HCEC 1CT (cell line): ENCODE results near the gene ANKRD55.
A peak's percentile ranks its signal among the peaks of the same experiment; 100 is the strongest.
"Not testable (repeated sequence)": the region's sequence is repeated elsewhere in the genome, so short reads cannot be mapped to it uniquely, and the experiment has no call there.

Source experiments
- DNase-seq: peaks from one replicate; pipeline ENCODE4 v3.0.0-alpha.2; 2017

ANKRD55 gene

GRCh38 chr5:56100439-56101176, 132.5 kb downstream of the ANKRD55 start:
- DNase-seq: no peak

DNA sequence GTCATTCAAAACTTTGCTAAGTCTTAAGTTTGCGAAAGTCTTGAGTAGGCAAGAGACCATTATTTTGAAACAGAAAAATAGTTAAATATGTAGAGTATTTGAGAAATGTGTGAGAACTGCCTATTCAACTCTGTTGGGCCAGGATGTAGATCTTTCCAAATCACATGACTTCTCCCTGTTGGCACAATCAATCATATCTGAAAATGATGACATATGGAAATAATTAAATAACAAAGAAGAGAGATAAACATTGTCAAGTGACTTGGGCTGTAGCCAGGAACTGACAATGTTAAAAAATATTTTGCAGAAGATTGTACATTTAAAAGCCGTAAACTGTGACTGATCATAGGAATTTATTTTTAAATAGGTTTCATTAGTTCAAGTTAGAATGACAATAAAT, 133.8 kb downstream of the ANKRD55 start:
- peak; percentile 73 for DNase-seq

GRCh38 chr5:56097055-56097454, 136.1 kb downstream of the ANKRD55 start:
- no peak for DNase-seq

DNA sequence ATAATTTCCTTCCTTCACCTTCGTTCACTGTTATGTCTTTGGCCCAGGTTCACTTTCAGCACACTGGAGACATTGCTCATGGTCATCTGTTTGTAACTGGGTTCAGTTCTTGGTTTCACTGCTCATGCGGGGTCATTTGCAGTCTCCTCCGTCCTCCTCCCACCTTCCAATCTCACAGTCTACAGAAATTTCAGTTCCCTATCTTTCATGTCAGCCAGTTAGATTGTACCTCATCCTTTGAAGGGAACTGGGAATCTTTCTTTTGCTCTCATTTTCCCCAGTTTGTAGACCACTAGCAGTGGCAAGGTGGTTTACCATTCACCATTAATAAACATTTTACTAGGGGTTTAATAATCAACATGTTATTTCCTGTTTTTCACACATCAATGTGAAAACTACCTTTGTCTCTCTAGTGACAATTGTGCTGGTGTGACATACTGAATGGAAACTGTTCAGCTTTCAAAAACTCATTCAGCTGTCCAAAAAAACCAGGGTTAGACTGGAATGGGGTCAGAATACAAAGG, 137.5 kb downstream of the ANKRD55 start:
- DNase-seq: no peak

DNA sequence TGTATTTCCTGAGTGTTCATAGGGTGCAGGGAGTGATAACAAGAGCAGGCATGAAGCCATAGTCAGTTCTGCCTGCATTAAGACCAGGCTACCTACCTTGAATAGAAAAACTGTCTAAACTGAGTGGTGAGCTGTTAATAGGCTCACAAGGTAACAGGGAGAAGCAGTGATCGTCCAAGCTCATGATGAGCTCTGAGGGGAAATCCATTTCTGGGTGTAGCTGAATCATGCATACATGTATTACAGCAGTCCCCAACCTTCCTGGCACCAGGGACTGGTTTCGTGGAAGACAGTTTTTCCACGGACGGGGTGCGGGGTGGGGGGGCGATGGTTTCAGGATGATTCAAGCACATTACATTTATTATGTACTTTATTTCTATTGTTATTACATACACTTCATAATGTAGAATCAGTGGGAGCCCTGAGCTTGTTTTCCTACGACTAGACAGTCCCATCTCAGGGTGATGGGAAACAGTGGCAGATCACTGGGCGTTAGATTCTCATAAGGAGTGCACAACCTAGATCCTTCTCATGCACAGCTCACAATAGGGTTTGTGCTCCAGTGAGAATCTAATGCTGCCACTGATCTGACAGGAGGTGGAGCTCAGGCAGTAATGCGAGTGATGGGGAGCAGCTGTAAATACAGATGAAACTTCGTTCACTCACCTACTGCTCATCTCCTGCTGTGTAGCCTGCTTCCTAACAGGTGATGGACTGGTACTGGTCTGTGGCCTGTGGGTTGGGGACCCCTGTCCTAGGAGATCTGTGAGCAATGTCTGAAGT, 138.4 kb downstream of the ANKRD55 start:
- DNase-seq: no peak

DNA sequence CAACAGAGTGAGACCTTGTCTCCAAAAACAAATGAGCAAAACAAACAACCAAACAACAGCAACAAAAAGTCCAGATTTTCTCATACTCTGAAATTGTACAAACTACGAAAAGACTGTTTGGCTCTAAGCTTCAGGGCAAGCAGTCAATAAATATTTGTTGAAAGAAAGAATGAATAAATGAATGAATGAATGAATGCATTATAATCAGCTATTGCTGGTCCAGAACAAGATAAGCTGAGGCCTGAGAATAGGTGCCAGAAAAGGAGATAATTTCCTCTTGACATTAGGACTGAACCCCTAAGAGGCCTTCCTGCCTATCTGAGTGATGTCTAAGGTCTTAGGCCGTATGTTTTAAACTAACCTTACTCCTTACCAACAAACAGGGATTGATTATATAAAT, 139.2 kb downstream of the ANKRD55 start:
- no peak for DNase-seq

DNA sequence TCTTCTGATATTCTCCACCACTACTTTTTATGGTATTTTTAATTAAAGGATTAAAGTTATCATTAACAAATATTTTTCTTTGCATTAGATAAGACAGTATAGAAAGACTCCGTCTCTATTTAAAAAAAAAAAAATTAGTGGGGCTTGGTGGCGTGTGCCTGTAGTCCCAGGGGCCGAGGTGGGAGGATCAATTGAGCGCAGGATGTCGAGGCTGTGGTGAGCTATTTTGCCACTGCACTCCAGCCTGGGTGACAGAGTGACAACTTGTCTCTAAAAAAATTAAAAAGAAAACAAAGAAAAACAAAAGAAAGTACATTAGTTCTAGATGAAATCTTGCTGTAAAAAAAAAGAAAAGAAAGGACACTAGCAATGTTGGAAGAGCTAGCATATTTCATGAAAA, 141.0 kb downstream of the ANKRD55 start:
- no peak for DNase-seq

- no peak for DNase-seq
These were observed 141.5 kb downstream of the ANKRD55 start for GRCh38 chr5:56091664-56092063.

- no peak for DNase-seq
These were observed 142.2 kb downstream of the ANKRD55 start for GRCh38 chr5:56090793-56091460.

- peak; percentile 50 for DNase-seq
These were observed 143.9 kb downstream of the ANKRD55 start for GRCh38 chr5:56088967-56089829.

DNA sequence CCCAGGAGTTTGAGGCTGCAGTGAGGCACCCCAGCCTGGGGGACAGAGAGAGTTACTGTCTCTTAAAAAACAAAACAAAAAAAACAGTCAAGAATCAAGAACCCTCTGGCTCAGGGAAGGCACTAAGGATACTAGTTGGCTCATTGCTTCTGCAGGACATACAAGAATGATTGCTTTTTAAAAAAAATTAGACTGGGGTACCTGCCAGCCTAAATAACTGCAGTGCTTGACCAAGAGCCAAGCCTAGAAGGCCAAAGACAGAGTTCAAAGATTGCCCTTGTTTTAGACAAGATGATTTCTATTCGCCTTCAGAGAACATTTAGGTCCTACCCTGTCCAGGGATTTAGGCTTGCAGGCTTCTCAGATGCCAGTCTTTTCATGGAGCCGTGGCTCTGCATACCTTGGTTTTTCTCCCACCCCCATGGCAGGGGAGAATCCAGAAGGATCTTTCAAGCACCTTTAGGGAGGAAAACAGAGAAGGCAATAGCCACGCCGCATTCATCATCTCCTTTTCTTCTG, 144.6 kb downstream of the ANKRD55 start:
- no peak for DNase-seq

GRCh38 chr5:56085193-56085592, 147.9 kb downstream of the ANKRD55 start:
- DNase-seq: no peak

DNA sequence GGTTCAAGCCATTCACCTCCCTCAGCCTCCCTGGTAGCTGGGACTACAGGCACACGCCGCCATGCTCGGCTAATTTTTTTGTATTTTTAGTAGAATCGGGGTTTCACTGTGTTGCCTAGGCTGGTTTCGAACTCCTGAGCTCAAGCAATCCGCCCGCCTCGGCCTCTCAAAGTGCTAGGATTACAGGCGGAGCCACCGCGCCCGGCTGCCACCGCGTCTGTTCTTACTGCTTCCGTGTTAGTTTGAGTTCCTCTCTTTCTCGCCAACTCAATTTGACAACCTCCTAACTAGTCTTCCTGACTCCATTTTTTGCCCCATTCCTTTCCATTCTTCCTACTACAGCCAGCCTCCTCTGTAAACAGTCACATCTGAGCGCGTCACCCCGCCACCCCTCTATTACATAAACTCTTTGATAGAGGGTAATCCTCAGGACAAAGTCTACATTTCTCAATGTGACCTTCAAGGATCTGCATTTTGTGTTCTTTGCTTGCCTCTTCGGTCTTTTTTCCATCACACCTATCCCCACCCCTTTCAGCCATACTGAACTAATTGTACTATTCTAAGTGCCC, 149.8 kb downstream of the ANKRD55 start:
- no peak for DNase-seq

DNA sequence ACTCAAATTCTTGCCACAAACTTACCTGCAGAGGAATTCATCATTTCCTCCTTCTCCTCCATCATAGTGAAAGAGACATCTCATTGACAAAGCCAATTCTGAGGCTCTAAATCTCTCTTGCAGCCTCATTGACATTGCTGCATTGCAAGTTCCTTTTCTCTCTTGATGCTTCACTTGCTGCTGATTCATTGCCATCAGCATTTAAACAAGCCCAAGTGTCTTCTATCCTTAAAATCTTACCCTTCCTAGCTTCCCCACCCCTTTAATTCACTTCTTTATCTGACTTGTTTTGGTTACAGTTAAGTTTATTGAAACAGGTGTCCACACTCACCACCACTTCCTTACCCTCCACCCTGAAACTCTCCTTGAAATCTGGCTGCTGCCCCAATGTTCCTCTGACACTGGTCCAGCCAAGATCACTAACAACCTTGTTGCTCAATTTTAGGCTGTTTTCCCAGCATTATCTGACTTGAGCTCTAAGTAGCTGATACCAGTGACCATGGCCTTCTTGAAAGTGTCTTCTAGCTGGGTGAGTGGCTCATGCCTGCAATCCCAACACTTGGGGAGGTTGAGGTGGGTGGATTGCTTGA, 152.0 kb downstream of the ANKRD55 start:
- not testable (repeated sequence) for DNase-seq

DNA sequence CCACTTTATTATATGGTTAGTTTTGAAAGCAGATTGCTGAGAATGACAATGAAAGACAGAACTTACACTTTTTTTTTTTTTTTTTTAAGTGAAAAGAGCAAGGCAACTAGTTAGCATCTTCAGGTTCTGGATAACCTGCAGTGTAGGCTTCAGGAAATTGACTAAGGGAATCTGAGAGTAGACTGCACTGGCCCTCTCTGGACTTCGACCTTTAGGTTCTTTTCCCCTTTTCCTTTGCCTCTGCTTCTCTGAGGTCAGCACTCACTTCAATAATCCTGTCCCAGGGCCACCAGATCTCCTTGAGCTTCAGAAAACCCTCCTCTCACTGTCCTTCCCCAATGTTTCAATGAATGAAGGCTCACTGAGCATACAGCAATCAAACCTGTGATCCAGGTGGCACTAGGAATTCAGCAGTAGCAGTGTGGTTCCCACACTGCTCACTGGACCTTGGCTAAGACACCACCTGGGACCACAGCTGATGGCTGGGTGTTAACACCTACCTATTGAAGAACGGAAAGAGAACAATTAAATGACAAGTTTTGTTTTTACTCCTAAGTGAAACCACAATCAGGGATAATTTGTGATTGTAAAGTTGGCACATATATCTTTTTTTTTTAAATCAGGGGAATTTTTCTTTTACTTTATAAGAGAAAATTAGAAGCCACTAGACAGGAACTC, 152.6 kb downstream of the ANKRD55 start:
- DNase-seq: no peak

DNA sequence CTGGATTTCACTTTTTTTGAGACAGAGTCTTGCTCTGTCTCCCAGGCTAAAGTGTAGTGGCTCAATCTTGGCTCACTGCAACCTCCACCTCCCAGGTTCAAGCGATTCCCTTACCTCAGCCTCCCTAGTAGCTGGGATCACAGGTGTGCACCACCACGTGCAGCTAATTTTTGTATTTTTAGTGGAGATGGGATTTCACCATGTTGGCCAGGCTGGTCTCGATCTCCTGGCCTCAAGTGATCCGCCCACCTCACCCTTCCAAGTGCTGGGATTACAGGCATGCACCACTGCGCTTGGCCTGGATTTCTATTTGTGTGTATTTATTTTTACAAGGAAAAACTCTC, 154.0 kb downstream of the ANKRD55 start:
- DNase-seq: not testable (repeated sequence)

- DNase-seq: no peak
These were observed 154.6 kb downstream of the ANKRD55 start for GRCh38 chr5:56078278-56079156.

- DNase-seq: no peak
These were observed 155.3 kb downstream of the ANKRD55 start for GRCh38 chr5:56077796-56078233.

GRCh38 chr5:56076486-56076885, 156.6 kb downstream of the ANKRD55 start:
- DNase-seq: no peak

DNA sequence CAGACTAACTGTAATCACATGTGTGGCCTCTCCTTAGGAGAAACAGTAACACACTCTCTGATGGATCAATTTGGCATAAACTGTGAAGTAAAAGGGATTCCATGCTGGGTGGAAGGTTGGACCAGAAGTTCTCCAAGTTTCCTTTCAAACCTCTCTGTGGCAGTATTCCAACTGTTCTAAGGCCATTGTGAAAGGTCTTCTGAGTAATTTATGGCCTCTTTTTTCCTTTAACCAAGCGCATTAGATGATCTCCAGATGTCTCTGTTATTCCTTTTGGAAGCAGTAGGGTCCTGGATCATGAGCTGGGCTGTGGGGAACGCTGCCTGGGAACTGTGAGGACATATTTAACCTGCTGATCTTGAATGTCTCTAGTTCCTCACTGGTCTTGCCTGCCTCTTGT, 157.8 kb downstream of the ANKRD55 start:
- peak; percentile 27 for DNase-seq
